Endodermal cell (in vitro differentiated cells): ENCODE data around the gene ARGFX. TPM values are rescaled to one million over a fixed set of nuclear protein-coding genes. Genes with fewer than 3 reads are reported as not detected.

Source experiments
- DNase-seq: peaks from one replicate; pipeline ENCODE4 v3.0.0-alpha.2; 2017
- H3K27ac ChIP-seq: 2 replicates; pipeline ENCODE4 v1.5.1; 2013; ENCODE audit warnings: mild to moderate bottlenecking, low read depth, low read length, moderate library complexity
- H3K27me3 ChIP-seq: 2 replicates; pipeline ENCODE4 v1.6.1; 2013; ENCODE audit warnings: mild to moderate bottlenecking, low read length, moderate library complexity; ENCODE audit not compliant: insufficient read depth, control insufficient read depth, poor library complexity, severe bottlenecking
- H3K36me3 ChIP-seq: 2 replicates; pipeline ENCODE4 v1.7.0; 2013; ENCODE audit warnings: mild to moderate bottlenecking, low read length, moderate library complexity; ENCODE audit not compliant: control insufficient read depth, insufficient read depth
- H3K4me1 ChIP-seq: one replicate; pipeline ENCODE4 v1.7.0; 2013; ENCODE audit warnings: low read length; ENCODE audit not compliant: control insufficient read depth, insufficient read depth
- H3K4me3 ChIP-seq: 2 replicates; pipeline ENCODE4 v1.5.1; 2013; ENCODE audit warnings: mild to moderate bottlenecking, low read length, moderate library complexity
- H3K9ac ChIP-seq: 2 replicates; pipeline ENCODE4 v1.6.1; 2013; ENCODE audit warnings: mild to moderate bottlenecking, low read length, moderate library complexity; ENCODE audit not compliant: poor library complexity, severe bottlenecking; ENCODE audit errors: extremely low read depth
- H3K9me3 ChIP-seq: 2 replicates; pipeline ENCODE4 v1.6.1; 2013; ENCODE audit warnings: mild to moderate bottlenecking, low read length, moderate library complexity; ENCODE audit not compliant: control insufficient read depth
- H3K27ac Mint-ChIP-seq: 2 replicates; pipeline ENCODE4 v1.8.0; 2020; ENCODE audit warnings: mixed read lengths
- H3K27me3 Mint-ChIP-seq: 2 replicates; pipeline ENCODE4 v1.8.0; 2021; ENCODE audit warnings: mild to moderate bottlenecking, mixed read lengths; ENCODE audit not compliant: insufficient read depth
- H3K36me3 Mint-ChIP-seq: 2 replicates; pipeline ENCODE4 v1.8.0; 2020; ENCODE audit warnings: low read depth, mixed read lengths
- H3K4me1 Mint-ChIP-seq: 2 replicates; pipeline ENCODE4 v1.8.0; 2020; ENCODE audit warnings: mixed read lengths
- H3K4me3 Mint-ChIP-seq: 2 replicates; pipeline ENCODE4 v1.8.0; 2020; ENCODE audit warnings: mild to moderate bottlenecking, moderate library complexity, mixed read lengths
- H3K9me3 Mint-ChIP-seq: 2 replicates; pipeline ENCODE4 v1.8.0; 2020; ENCODE audit warnings: mild to moderate bottlenecking, mixed read lengths
- WGBS, 2 experiments: methylation state at CpG; one replicate each; pipeline versions ENCODE4 v1.1.5 to v1.1.7; 2013; ENCODE audit warnings: missing lambda C conversion rate in 2 of 2, mixed read lengths in 1 of 2; ENCODE audit not compliant: insufficient coverage in 1 of 2, insufficient read length in 1 of 2; 5-methylcytosine and 5-hydroxymethylcytosine counted together
- total RNA-seq, 2 donors: library from RNA; stranded (reverse); fragmentation: NEBNext Ultra II Directional in 1 of 2; extraction: Animal tissue kit (Norgen Biotek cat#: 25700) in 1 of 2; gene quantifications; 2 replicates in 1 of 2; 3 replicates in 1 of 2; pipeline ENCODE4 v1.2.1, GENCODE V29; 2021
- TF ChIP-seq, protein P1 (sequence below): fragments of 200-600 bp; sonication (generic); conservative IDR thresholded peaks from 2 replicates; pipeline ENCODE4 v1.5.0; 2021; ENCODE audit warnings: antibody characterized with exemption, mild to moderate bottlenecking

ARGFX gene
- total RNA-seq, 2 donors from 2014 or later, result not detected

DNA sequence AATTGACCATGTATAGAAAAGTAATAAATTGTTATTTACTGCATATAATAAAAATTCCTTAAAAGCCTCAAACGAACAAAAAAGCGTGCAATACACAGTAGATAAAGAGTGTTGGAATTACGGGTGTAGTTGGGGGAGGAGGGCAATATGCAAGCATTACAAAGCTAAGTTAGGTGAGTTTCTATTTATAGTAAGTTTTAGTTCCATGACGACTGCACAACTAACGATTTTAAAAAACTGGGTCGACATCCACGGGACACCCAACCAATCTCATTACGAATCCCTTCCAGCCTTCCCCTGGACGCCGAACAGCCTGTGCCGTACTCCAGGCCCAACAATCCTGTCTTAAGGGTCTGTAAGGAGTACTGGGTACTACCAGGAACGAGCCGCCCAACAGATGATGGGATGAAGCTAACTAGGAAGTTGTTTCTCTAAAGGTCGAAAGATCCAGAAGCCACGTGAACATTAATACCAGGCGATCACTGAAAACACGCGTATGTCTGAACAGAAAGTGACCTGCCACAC is 22.6 kb upstream of the ARGFX start:
- H3K4me1 ChIP-seq, result no peaks in the 10 kb centered on the region
- H3K36me3 ChIP-seq, result peaks cover 13% of the 10 kb centered on the region
- TF ChIP-seq, protein P1, sequence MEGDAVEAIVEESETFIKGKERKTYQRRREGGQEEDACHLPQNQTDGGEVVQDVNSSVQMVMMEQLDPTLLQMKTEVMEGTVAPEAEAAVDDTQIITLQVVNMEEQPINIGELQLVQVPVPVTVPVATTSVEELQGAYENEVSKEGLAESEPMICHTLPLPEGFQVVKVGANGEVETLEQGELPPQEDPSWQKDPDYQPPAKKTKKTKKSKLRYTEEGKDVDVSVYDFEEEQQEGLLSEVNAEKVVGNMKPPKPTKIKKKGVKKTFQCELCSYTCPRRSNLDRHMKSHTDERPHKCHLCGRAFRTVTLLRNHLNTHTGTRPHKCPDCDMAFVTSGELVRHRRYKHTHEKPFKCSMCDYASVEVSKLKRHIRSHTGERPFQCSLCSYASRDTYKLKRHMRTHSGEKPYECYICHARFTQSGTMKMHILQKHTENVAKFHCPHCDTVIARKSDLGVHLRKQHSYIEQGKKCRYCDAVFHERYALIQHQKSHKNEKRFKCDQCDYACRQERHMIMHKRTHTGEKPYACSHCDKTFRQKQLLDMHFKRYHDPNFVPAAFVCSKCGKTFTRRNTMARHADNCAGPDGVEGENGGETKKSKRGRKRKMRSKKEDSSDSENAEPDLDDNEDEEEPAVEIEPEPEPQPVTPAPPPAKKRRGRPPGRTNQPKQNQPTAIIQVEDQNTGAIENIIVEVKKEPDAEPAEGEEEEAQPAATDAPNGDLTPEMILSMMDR, result no peak
- peak overlapping the region; percentile 59 for H3K9ac ChIP-seq
- no peak overlapping the region for H3K27ac ChIP-seq
- Mint-ChIP-seq H3K4me3 (peak overlapping the region; percentile 85), H3K9me3 (no peaks in the 10 kb centered on the region), H3K27me3 (no peaks in the 10 kb centered on the region), H3K4me1 (no peaks in the 10 kb centered on the region), H3K27ac (peak overlapping the region; percentile 52), H3K36me3 (peaks cover 13% of the 10 kb centered on the region)
- DNase-seq, result no peak
- peak overlapping the region; percentile 81 for H3K4me3 ChIP-seq
- WGBS, 2 experiments, result 7 to 14% methylated on average over 11 to 18 of the region's 18 CpGs
- no peaks in the 10 kb centered on the region for H3K27me3 ChIP-seq
- H3K9me3 ChIP-seq, result no peaks in the 10 kb centered on the region

DNA sequence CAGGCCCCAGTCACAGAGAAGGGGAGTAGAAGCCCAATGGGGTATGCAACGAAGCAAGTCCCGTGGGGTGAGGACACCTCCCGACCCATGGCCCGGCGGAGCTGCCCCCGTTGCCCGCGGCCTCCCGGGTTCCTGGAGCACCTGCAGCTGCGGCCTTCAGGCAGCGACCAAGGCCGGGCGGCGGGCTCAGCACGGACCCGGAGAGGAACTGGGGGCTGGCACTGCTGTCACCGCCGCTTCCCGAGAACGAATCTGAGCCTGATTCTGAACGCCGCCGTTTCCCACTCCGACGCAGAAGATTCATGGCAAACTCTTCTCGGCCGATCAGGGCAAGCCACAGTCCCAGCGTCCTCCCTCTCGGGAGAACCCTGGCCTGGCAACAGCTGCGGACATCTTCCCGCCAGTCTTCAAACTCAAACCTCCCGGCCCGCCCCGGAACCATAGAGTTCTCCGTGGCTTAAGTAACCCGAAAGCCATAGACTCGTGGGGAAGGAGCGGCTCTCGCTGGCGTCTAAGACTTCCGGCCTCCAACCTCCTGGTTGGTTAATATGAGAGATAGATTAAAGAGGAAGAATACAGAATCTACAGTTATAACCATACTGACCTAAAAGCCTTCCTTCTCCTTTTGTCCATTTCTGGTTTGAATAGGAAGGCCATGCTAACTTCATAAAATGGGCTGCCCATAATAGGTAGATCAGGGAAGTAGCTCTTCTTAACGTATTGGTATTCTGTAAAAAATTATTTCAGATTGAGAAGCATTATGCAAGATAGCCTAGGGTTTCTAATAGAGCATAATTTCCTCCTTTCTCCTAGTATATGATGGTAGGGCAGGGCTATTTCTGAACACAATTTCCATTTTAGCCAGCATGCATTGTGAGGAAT is 21.9 kb upstream of the ARGFX start, which contains the start of gene POLQ:
Gene POLQ (minus strand): TSS at position 415 of the 882 bp plus-strand sequence. CDS start 111 bp downstream, at position 304.
- TF ChIP-seq, protein P1, result no peak
- Mint-ChIP-seq H3K4me1 (no peaks in the 10 kb centered on the region), H3K9me3 (no peaks in the 10 kb centered on the region), H3K27me3 (no peaks in the 10 kb centered on the region), H3K36me3 (peaks cover 13% of the 10 kb centered on the region), H3K4me3 (peak within 1 kb of the TSS; percentile 85), H3K27ac (peak within 1 kb of the TSS; percentile 87)
- Histone ChIP-seq H3K9me3 (no peaks in the 10 kb centered on the region), H3K27me3 (no peaks in the 10 kb centered on the region), H3K27ac (no peak within 1 kb of the TSS), H3K36me3 (peaks cover 8% of the 10 kb centered on the region), H3K4me1 (no peaks in the 10 kb centered on the region), H3K9ac (peak within 1 kb of the TSS; percentile 59), H3K4me3 (peak within 1 kb of the TSS; percentile 81)
- 0 to 2% methylated on average over 10 to 41 of the region's 42 CpGs for WGBS, 2 experiments
- peak; percentile 94 for DNase-seq

DNA sequence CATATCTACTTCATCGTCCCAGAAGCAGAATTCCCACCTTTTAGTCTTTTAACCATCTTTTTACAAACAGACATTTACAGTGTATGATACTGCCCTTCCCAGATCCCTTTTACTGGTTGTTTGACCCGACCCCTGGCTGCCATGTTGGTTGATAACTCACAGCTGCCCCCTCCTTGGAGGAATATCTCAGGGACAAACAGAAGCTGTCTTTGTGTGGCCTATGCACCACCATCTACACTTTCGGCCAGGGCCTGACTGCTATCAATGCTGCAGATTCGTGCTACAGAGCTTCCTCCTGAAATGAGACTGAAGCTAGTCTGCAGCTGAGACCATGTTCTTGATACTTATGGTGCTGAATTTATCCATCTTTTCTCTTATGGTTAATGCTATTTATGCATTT is 15.4 kb upstream of the ARGFX start:
- TF ChIP-seq, protein P1, result no peak
- DNase-seq, result no peak
- Mint-ChIP-seq H3K27me3 (no peaks in the 10 kb centered on the region), H3K27ac (no peak overlapping the region), H3K36me3 (no peaks in the 10 kb centered on the region), H3K4me3 (no peak overlapping the region), H3K4me1 (no peaks in the 10 kb centered on the region), H3K9me3 (no peaks in the 10 kb centered on the region)
- no peaks in the 10 kb centered on the region for H3K27me3 ChIP-seq
- no peaks in the 10 kb centered on the region for H3K4me1 ChIP-seq
- no peaks in the 10 kb centered on the region for H3K9me3 ChIP-seq
- no peak overlapping the region for H3K27ac ChIP-seq
- WGBS, 2 experiments, result 84% methylated on average over 4 of the region's 4 CpGs
- no peaks in the 10 kb centered on the region for H3K36me3 ChIP-seq
- H3K4me3 ChIP-seq, result no peak overlapping the region
- no peak overlapping the region for H3K9ac ChIP-seq
